Lower leg skin (tissue), 3 donors: ENCODE data around the gene CTBP2.

Source experiments
- CTCF ChIP-seq, 3 donors: fragments of 450-650 bp; IDR thresholded peaks; one replicate each; pipeline ENCODE4 v1.5.1; 2016; ENCODE audit warnings: antibody characterized with exemption in 3 of 3, mild to moderate bottlenecking in 3 of 3, moderate library complexity in 2 of 3
- POLR2A ChIP-seq, 2 donors: fragments of 450-650 bp; IDR thresholded peaks; one replicate each; pipeline ENCODE4 v1.6.1; 2016 to 2017; ENCODE audit warnings: antibody characterized with exemption in 2 of 2, mild to moderate bottlenecking in 1 of 2, moderate library complexity in 1 of 2

DNA sequence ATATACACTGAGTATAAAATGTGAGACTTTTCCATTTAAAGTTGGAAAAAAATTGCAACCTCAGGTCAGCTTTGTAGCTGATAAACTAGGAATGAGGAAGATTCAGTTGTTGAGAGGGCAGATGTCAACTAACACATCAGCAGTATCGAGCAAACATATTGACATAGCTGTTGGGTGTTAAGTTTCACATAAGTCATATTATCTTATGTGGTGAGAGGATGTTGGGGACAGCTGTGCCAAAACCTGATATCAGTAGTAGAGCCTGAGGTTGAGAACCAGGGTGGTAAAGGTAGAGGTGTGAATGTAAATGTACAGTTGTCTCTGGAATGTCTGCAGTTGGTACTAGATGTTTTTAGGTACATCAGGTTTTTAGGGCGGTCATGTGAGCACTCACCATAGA is 213.4 kb downstream of the CTBP2 start:
- no peak for TF ChIP-seq POLR2A (IDR thresholded peaks at IDR 0.05)
- TF ChIP-seq CTCF (IDR thresholded peaks at IDR 0.05), result no peak
